Measurements from ENCODE around the gene BHLHA15. TPM values are rescaled to one million over a fixed set of nuclear protein-coding genes. Genes with fewer than 3 reads are reported as not detected.

The BHLHA15 gene
- 1.3 and 2.2 TPM in 2 replicates for total RNA-seq

DNA sequence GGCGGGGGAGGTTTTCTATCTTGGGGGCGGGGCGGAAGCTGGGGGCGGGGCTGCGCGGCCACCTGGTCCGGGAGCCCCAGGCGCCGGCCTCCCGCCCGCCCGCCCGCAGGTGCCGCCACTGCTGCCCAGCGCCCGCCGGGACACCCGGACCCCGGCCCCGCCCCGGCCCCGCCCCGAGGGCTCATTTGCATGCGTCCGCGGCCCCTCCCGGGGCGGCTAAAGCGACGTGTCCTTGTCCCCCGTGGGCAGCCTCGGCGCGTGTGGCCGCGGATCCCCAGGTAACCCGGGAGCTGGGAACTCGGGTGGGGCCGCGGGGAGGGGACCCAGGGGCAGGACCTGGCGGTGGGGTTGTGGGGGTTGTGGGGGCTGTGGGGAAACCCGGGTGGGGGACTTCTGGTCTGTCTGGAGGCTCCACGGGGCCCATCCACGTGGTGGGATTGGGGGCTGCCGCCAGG is at the start of gene BHLHA15:
TSS of gene BHLHA15 (plus strand) at position 219 of the 455 bp plus-strand sequence. CDS start 871 bp downstream, outside the sequence.

GRCh38 chr7:98251601-98252424 is 40.6 kb downstream of the BHLHA15 start, which contains the start of gene TECPR1:
Gene TECPR1 (minus strand): TSS chr7:98252232. CDS start chr7:98246146, 6,086 bp downstream.

Other genes starting within 250 kb of the BHLHA15 start
- not detected in 2 replicates for gene OCM2, start 221.2 kb upstream of the BHLHA15 start, total RNA-seq
- 8.3 and 10.2 TPM in 2 replicates for gene LMTK2, start 104.6 kb upstream of the BHLHA15 start, total RNA-seq
- 26.6 and 29.1 TPM in 2 replicates for gene TECPR1, start 40.8 kb downstream of the BHLHA15 start, total RNA-seq
- 37.7 and 57.4 TPM in 2 replicates for gene BRI3, start 70.2 kb downstream of the BHLHA15 start, total RNA-seq
- gene BAIAP2L1, start 189.7 kb downstream of the BHLHA15 start, total RNA-seq = 1.1 and 1.7 TPM in 2 replicates

All from uterine smooth muscle cell (primary cell).